HEK293T (cell line): Measurements from ENCODE around the gene CFAP61.

Source experiments
- CTCF ChIA-PET: fragments of 350-600 bp; formaldehyde crosslinking; extraction: SDS; loops from one replicate; lab custom pipeline; 2021; ENCODE audit warnings: antibody characterized with exemption, inconsistent platforms; lab: Yijun Ruan, JAX
- POLR2A ChIA-PET: fragments of 350-600 bp; formaldehyde crosslinking; extraction: SDS; loops from one replicate; lab custom pipeline; 2020; ENCODE audit warnings: antibody characterized with exemption, inconsistent platforms; lab: Yijun Ruan, JAX
- DNase-seq: peaks from one replicate; pipeline ENCODE4 v3.0.0; 2012; ENCODE audit warnings: mixed read lengths; ENCODE audit errors: extremely low spot score
- ARNT ChIP-seq: fragments of 450-650 bp; IDR thresholded peaks from 2 replicates; pipeline ENCODE4 v1.6.1; 2017; ENCODE audit warnings: mild to moderate bottlenecking
- BHLHE40 ChIP-seq: fragments of 450-650 bp; IDR thresholded peaks from 2 replicates; pipeline ENCODE4 v1.6.1; 2016; ENCODE audit warnings: mild to moderate bottlenecking, moderate library complexity, borderline replicate concordance
- CTBP1 ChIP-seq: fragments of 450-650 bp; IDR thresholded peaks from 2 replicates; pipeline ENCODE4 v1.6.1; 2016; ENCODE audit warnings: borderline replicate concordance
- ELF4 ChIP-seq: fragments of 450-650 bp; IDR thresholded peaks from 2 replicates; pipeline ENCODE4 v1.6.1; 2017; ENCODE audit warnings: antibody characterized with exemption
- FOXA1 ChIP-seq: fragments of 450-650 bp; IDR thresholded peaks from 2 replicates; pipeline ENCODE4 v1.6.1; 2016; ENCODE audit warnings: mild to moderate bottlenecking
- FOXK2 ChIP-seq: fragments of 450-650 bp; IDR thresholded peaks from 2 replicates; pipeline ENCODE4 v1.6.1; 2016; ENCODE audit warnings: mild to moderate bottlenecking
- FOXM1 ChIP-seq: fragments of 450-650 bp; IDR thresholded peaks from 2 replicates; pipeline ENCODE4 v1.6.1; 2017; ENCODE audit warnings: mild to moderate bottlenecking, borderline replicate concordance
- HDGF ChIP-seq: fragments of 450-650 bp; IDR thresholded peaks from 2 replicates; pipeline ENCODE4 v1.6.1; 2017; ENCODE audit warnings: antibody characterized with exemption, borderline replicate concordance
- L3MBTL2 ChIP-seq: fragments of 450-650 bp; conservative IDR thresholded peaks from 2 replicates; pipeline ENCODE4 v1.6.1; 2016; ENCODE audit warnings: mild to moderate bottlenecking
- LEF1 ChIP-seq: fragments of 450-650 bp; IDR thresholded peaks from 2 replicates; pipeline ENCODE4 v1.6.1; 2017; ENCODE audit warnings: mild to moderate bottlenecking, borderline replicate concordance
- NFRKB ChIP-seq: fragments of 450-650 bp; IDR thresholded peaks from 2 replicates; pipeline ENCODE4 v1.6.1; 2016; ENCODE audit warnings: mild to moderate bottlenecking, moderate library complexity
- PKNOX1 ChIP-seq: fragments of 450-650 bp; IDR thresholded peaks from 2 replicates; pipeline ENCODE4 v1.6.1; 2016
- SP1 ChIP-seq: fragments of 450-650 bp; IDR thresholded peaks from 2 replicates; pipeline ENCODE4 v1.6.1; 2017
- SUZ12 ChIP-seq: fragments of 450-650 bp; IDR thresholded peaks from 2 replicates; pipeline ENCODE4 v1.6.1; 2016; ENCODE audit warnings: mild to moderate bottlenecking
- TARDBP ChIP-seq: fragments of 450-650 bp; IDR thresholded peaks from 2 replicates; pipeline ENCODE4 v1.6.1; 2016
- ZNF384 ChIP-seq: fragments of 450-650 bp; IDR thresholded peaks from 2 replicates; pipeline ENCODE4 v1.6.1; 2016

CFAP61 gene

GRCh38 chr20:20368418-20369249, 316.3 kb downstream of the CFAP61 start:
- DNase-seq = peak; percentile 38

DNA sequence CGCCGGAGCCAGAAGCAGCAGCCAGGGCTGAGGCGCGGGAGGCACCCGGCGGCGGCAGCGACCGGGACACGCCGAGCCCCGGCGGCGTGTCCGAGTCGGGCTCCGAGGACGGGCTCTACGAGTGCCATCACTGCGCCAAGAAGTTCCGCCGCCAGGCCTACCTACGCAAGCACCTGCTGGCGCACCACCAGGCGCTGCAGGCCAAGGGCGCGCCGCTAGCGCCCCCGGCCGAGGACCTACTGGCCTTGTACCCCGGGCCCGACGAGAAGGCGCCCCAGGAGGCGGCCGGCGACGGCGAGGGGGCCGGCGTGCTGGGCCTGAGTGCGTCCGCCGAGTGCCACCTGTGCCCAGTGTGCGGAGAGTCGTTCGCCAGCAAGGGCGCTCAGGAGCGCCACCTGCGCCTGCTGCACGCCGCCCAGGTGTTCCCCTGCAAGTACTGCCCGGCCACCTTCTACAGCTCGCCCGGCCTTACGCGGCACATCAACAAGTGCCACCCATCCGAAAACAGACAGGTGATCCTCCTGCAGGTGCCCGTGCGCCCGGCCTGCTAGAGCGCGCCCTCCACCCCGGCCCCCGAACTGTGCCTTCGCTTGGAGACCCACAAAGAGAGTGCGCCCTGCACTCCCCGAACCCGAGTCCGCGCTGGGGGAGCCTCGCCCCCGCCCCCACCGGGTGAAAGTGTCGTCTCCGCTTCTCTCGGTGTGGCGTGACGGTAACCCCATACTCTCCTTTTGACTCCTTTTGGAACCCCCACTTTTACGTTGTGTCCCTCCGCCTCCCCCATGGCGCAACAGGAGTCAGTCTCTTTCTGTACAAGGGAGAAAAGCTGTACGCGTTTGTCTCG, 317.1 kb downstream of the CFAP61 start:
- DNase-seq = no peak
- TF ChIP-seq NFRKB = no peak
- TF ChIP-seq ARNT = no peak
- TF ChIP-seq L3MBTL2 = no peak
- no peak for TF ChIP-seq ZNF384
- no peak for TF ChIP-seq HDGF
- TF ChIP-seq TARDBP = no peak
- ChIA-PET POLR2A (interaction anchor here (0.8 to 1.7 kb wide), 2 partner anchors 41 to 133 kb away, joined by 4 read pairs; no protein-coding TSS in a partner anchor), CTCF (no interaction called here)

More at GRCh38 chr20:20368418-20369249, 316.3 kb downstream of the CFAP61 start:
- ChIA-PET POLR2A (interaction anchor here (1.7 kb wide), 1 partner anchor 42 kb away, joined by 4 read pairs; no protein-coding TSS in a partner anchor), CTCF (no interaction called here)
- TF ChIP-seq FOXA1 (no peak), NFRKB (no peak), FOXK2 (no peak), PKNOX1 (no peak), BHLHE40 (no peak), ELF4 (no peak), ARNT (no peak), LEF1 (no peak), FOXM1 (no peak), TARDBP (no peak), ZNF384 (no peak), HDGF (no peak), CTBP1 (no peak), L3MBTL2 (no peak), SP1 (no peak), SUZ12 (no peak)

- no peak for DNase-seq
- POLR2A ChIA-PET = interaction anchor here (0.8 kb wide), 1 partner anchor 133 kb away, joined by 4 read pairs; no protein-coding TSS in a partner anchor
- TF ChIP-seq PKNOX1 (no peak), NFRKB (no peak), FOXK2 (no peak), ELF4 (no peak), L3MBTL2 (no peak)
- CTCF ChIA-PET = no interaction called here
These were observed 317.8 kb downstream of the CFAP61 start for GRCh38 chr20:20370094-20370575.

GRCh38 chr20:20371083-20371482, 318.8 kb downstream of the CFAP61 start:
- DNase-seq = no peak
- ChIA-PET POLR2A (no interaction called here), CTCF (interaction anchor here (0.6 kb wide), 1 partner anchor 133 kb away, joined by 3 read pairs; no protein-coding TSS in a partner anchor)
- TF ChIP-seq HDGF (no peak), L3MBTL2 (no peak), CTBP1 (no peak), FOXK2 (no peak), TARDBP (no peak), SUZ12 (no peak), SP1 (no peak), PKNOX1 (no peak), NFRKB (no peak), ZNF384 (no peak), BHLHE40 (no peak), FOXM1 (no peak), ARNT (no peak), FOXA1 (no peak), ELF4 (no peak), LEF1 (no peak)

DNA sequence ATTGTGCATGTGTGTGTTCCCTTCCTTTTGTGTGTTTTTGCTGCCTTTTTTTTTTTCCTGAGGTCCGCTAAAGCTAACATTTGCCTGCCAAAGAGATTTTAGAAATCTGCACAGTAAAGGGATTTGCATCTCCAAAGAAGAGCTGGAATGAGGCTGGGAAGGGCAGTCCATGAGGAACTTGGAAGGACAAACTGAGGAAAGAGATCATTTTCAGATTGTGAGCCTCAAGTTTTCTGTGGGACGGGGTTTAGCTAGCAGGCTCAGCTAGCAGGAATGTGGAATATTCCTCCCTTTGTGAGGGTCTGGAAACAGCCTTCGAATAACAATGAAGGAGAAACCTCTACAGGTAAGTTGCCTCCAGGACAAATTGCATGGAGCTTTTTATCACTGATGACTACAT, 319.3 kb downstream of the CFAP61 start:
- ChIA-PET CTCF (interaction anchor here (0.6 kb wide), 1 partner anchor 134 kb away, joined by 3 read pairs; no protein-coding TSS in a partner anchor), POLR2A (no interaction called here)
- no peak for DNase-seq
- TF ChIP-seq BHLHE40 (no peak), PKNOX1 (no peak), FOXM1 (no peak), TARDBP (no peak), ARNT (no peak), FOXA1 (no peak), NFRKB (no peak), FOXK2 (no peak), SUZ12 (no peak), L3MBTL2 (no peak), ZNF384 (no peak)
